HepG2 (cell line): ENCODE results near the gene ZNF554. TPM values are rescaled to one million over a fixed set of nuclear protein-coding genes. Genes with fewer than 3 reads are reported as not detected.

Experiments
- ATAC-seq: fragments of 200-7000 bp; cut with Tn5 transposase; 3 replicates; pipeline ENCODE4 v1.9.1; 2020; ENCODE audit warnings: mild to moderate bottlenecking, moderate library complexity
- BruUV-seq: library from RNA; stranded (reverse); fragments of 400-500 nt; replicated peaks from 2 replicates; lab custom pipeline; 2021; lab: Mats Ljungman, UMichigan
- CTCF ChIA-PET: fragments of 300-600 bp; formaldehyde crosslinking; extraction: SDS; loops from one replicate; lab custom pipeline; 2021; ENCODE audit warnings: low total read pairs, inconsistent platforms, low intra/inter-chr PET ratio; lab: Yijun Ruan, JAX
- POLR2A ChIA-PET: fragments of 350-600 bp; sonication (Branson Sonifier 250); formaldehyde crosslinking; loops from one replicate; lab custom pipeline; 2020; ENCODE audit warnings: antibody characterized with exemption, inconsistent platforms; lab: Yijun Ruan, JAX
- DNase-seq: peaks from one replicate; pipeline ENCODE4 v3.0.0-alpha.2; 2015; ENCODE audit warnings: low spot score
- FAIRE-seq: peaks from 3 replicates; lab custom pipeline; 2011; peaks lifted over from hg19 to GRCh38; lab: Jason Lieb, UNC
- H2AFZ ChIP-seq: one replicate; pipeline ENCODE4 v1.6.1; 2011; ENCODE audit warnings: low read length, inconsistent platforms
- H3K27ac ChIP-seq: fragments of 300-600 bp; 3 replicates; pipeline ENCODE4 v1.8.0; 2011; ENCODE audit warnings: mixed run types, mild to moderate bottlenecking, mixed read lengths, low read length, inconsistent platforms; ENCODE audit not compliant: insufficient read depth; ENCODE audit errors: extremely low read length
- H3K27me3 ChIP-seq, 2 experiments: fragments of 200-600 bp in 1 of 2; 2 replicates in 1 of 2; 3 replicates in 1 of 2; pipeline versions ENCODE4 v1.6.0 to v1.8.0; 2011; ENCODE audit warnings: low read length in 2 of 2, mild to moderate bottlenecking in 2 of 2, moderate library complexity in 2 of 2, inconsistent platforms in 1 of 2; ENCODE audit not compliant: insufficient read depth in 2 of 2, control insufficient read depth in 1 of 2
- H3K36me3 ChIP-seq, 2 experiments: fragments of 200-600 bp in 1 of 2; replicated peaks in 1 of 2; 2 replicates in 1 of 2; 3 replicates in 1 of 2; pipeline versions ENCODE4 v1.5.1 to v1.8.0; 2011; ENCODE audit warnings: low read length in 2 of 2, inconsistent platforms in 1 of 2; ENCODE audit not compliant: insufficient read depth in 2 of 2, control insufficient read depth in 1 of 2
- H3K4me1 ChIP-seq: 2 replicates; pipeline ENCODE4 v1.5.1; 2012; ENCODE audit warnings: low read length, inconsistent platforms; ENCODE audit not compliant: insufficient read depth
- H3K4me2 ChIP-seq: 2 replicates; pipeline ENCODE4 v1.6.0; 2011; ENCODE audit warnings: low read depth, low read length, inconsistent platforms
- H3K4me3 ChIP-seq, 3 experiments: fragments of 200-600 bp in 1 of 3; sonication (generic), shearing (Covaris generic) in 1 of 3; replicated peaks in 1 of 3; 2 replicates each; pipeline ENCODE4 v1.5.1; 2011 to 2016; ENCODE audit warnings: low read length in 3 of 3, inconsistent platforms in 2 of 3, low read depth in 2 of 3, mild to moderate bottlenecking in 2 of 3, control low read depth in 1 of 3, mixed read lengths in 1 of 3; ENCODE audit not compliant: insufficient read depth in 1 of 3
- H3K79me2 ChIP-seq: one replicate; pipeline ENCODE4 v1.6.1; 2011; ENCODE audit warnings: low read length, inconsistent platforms; ENCODE audit not compliant: insufficient read depth
- H3K9ac ChIP-seq: 2 replicates; pipeline ENCODE4 v1.6.0; 2011; ENCODE audit warnings: mild to moderate bottlenecking, low read depth, low read length, inconsistent platforms; ENCODE audit not compliant: insufficient read depth
- H3K9me3 ChIP-seq: 2 replicates; pipeline ENCODE4 v1.5.1; 2012; ENCODE audit warnings: mild to moderate bottlenecking, low read length
- H4K20me1 ChIP-seq: 2 replicates; pipeline ENCODE4 v1.6.0; 2011; ENCODE audit warnings: inconsistent platforms, mild to moderate bottlenecking, low read length, moderate library complexity; ENCODE audit not compliant: insufficient read depth
- CHD2 ChIP-seq: IDR thresholded peaks from 2 replicates; pipeline ENCODE4 v1.6.1; 2011; ENCODE audit warnings: low read depth, low read length, improper control_type of control experiment
- GFI1 ChIP-seq: sonication (generic); formaldehyde crosslinking; IDR thresholded peaks from 2 replicates; pipeline ENCODE4 v1.5.0; 2020; ENCODE audit warnings: missing genetic modification reagents, mild to moderate bottlenecking, borderline replicate concordance
- PPARG ChIP-seq: conservative IDR thresholded peaks from 2 replicates; pipeline ENCODE4 v1.6.1; 2016; ENCODE audit warnings: missing biosample characterization, missing genetic modification reagents
- RBFOX2 ChIP-seq: fragments of 200-400 bp; formaldehyde crosslinking; IDR thresholded peaks from 2 replicates; pipeline ENCODE4 v1.6.1; 2017; ENCODE audit warnings: low read depth, mild to moderate bottlenecking, low read length
- UBTF ChIP-seq: sonication (generic); formaldehyde crosslinking; IDR thresholded peaks from 2 replicates; pipeline ENCODE4 v1.4.0; 2020; ENCODE audit warnings: mild to moderate bottlenecking, missing genetic modification reagents
- ZC3H13 ChIP-seq: sonication (generic); formaldehyde crosslinking; IDR thresholded peaks from 2 replicates; pipeline ENCODE4 v1.8.1; 2023; ENCODE audit warnings: mild to moderate bottlenecking, missing genetic modification reagents, moderate library complexity
- ZFP90 ChIP-seq: sonication (generic); formaldehyde crosslinking; IDR thresholded peaks from 2 replicates; pipeline ENCODE4 v1.8.0; 2022; ENCODE audit warnings: missing genetic modification reagents, mild to moderate bottlenecking, inconsistent platforms, borderline replicate concordance
- ZNF180 ChIP-seq: sonication (generic); formaldehyde crosslinking; IDR thresholded peaks from 2 replicates; pipeline ENCODE4 v1.4.0; 2020; ENCODE audit warnings: low read depth, missing genetic modification reagents, borderline replicate concordance
- ZNF263 ChIP-seq: sonication (generic); formaldehyde crosslinking; IDR thresholded peaks from 2 replicates; pipeline ENCODE4 v1.4.0; 2020; ENCODE audit warnings: missing genetic modification reagents
- ZNF468 ChIP-seq: sonication (generic); formaldehyde crosslinking; IDR thresholded peaks from 2 replicates; pipeline ENCODE4 v1.8.0; 2022; ENCODE audit warnings: mild to moderate bottlenecking, moderate library complexity, missing genetic modification reagents
- WGBS: methylation state at CpG from one replicate; pipeline ENCODE4 v1.1.6; 2017; ENCODE audit warnings: low lambda C conversion rate; 5-methylcytosine and 5-hydroxymethylcytosine counted together
- in situ Hi-C: cut with HindIII; loops from 2 replicates; pipeline ENCODE4 v1.10.0; 2017; ENCODE audit warnings: low pct_unique_long_range_greater_than_20kb; ENCODE audit not compliant: extremely low pct_ligation_motif_present
- intact Hi-C: fragments of 100-400 bp; cut with micrococcal nuclease; formaldehyde crosslinking; loops from one replicate; pipeline ENCODE4 v1.10.0; 2022; ENCODE audit not compliant: unreplicated experiment
- polyA plus RNA-seq, 8 experiments: library from polyadenylated mRNA; depleted of rRNA in 3 of 8; stranded (reverse) in 7 of 8; unstranded in 1 of 8; fragments of >200 nt; fragmentation: Illumina TruSeq in 4 of 8; extraction: Trizol in 4 of 8; gene quantifications; 2 replicates each; pipeline versions ENCODE4 v1.2.1 to v1.2.3, GENCODE V29; 2011 to 2016; ENCODE audit warnings: low read depth in 4 of 8, missing spikeins in 1 of 8, mixed read lengths in 1 of 8; ENCODE audit not compliant: insufficient read depth in 1 of 8
- total RNA-seq, 5 experiments: library from RNA; depleted of rRNA; stranded (reverse); fragments of >200 nt; fragmentation: Illumina TruSeq; extraction: Trizol; gene quantifications; 2 replicates each; pipeline ENCODE4 v1.2.3, GENCODE V29; 2016; ENCODE audit warnings: low read depth in 1 of 5
- TF ChIP-seq, protein P1 (sequence below): sonication (generic); formaldehyde crosslinking; IDR thresholded peaks from 2 replicates; pipeline ENCODE4 v1.4.0; 2020; ENCODE audit warnings: mild to moderate bottlenecking, missing genetic modification reagents

Gene ZNF554
- total and polyA plus RNA-seq, 2 of the 13 experiments (the other 11 are each of a cell fraction or from before 2014, with no cell fraction given): 2.2 to 2.7 TPM

- TF ChIP-seq PPARG (no peak), ZC3H13 (CRISPR knock-in tag) (no peak), ZFP90 (CRISPR knock-in tag) (no peak), ZNF180 (CRISPR knock-in tag) (no peak)
Observed at GRCh38 chr19:2797280-2797679, 22.4 kb upstream of the ZNF554 start (continued).

DNA sequence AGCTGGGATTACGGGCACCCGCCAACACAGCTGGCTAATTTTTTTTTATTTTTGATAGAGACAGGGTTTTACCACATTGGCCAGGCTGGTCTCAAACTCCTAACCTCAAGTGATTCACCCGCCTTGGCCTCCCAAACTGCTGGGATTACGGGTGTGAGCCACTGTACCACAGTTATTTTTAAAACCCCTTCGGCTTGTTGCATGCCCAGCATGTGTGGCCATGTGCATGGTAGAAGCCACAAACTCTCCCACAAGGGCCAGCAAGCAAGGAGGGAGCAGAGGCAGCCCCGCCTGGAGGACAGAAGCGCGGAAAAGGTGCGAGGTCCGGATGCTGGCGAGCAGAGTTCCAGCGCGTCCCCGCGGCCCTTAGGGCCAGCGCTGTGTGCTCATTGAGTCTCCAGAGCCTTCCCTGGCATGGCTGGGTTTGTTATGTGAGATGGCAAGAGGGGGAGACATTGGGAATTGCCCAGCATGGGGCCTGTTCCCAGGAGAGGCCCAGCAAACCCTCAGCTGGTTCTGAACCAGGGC is 21.4 kb upstream of the ZNF554 start:
- no peaks in the 10 kb centered on the region for H3K9me3 ChIP-seq
- H3K9ac ChIP-seq: no peak overlapping the region
- no TSS peak for BruUV-seq
- no peaks in the 10 kb centered on the region for H3K79me2 ChIP-seq
- CTCF ChIA-PET: no interaction called here
- H3K36me3 ChIP-seq: peaks cover 33 to 80% of the 10 kb centered on the region in 2 experiments; a peak in 4 of 5 replicates
- in situ Hi-C loops: no loop called here
- POLR2A ChIA-PET: interaction anchor here (1.2 kb wide), 1 partner anchor 13 kb away, joined by 3 read pairs; no protein-coding TSS in a partner anchor
- H3K4me3 ChIP-seq: no peak overlapping the region
- intact Hi-C loops: no loop called here
- H4K20me1 ChIP-seq: no peaks in the 10 kb centered on the region
- no peak overlapping the region for H3K27ac ChIP-seq
- no peak overlapping the region for H2AFZ ChIP-seq
- WGBS: over 99% methylated on average over 10 of the region's 16 CpGs
- no peak overlapping the region for H3K4me2 ChIP-seq
- H3K27me3 ChIP-seq: no peaks in the 10 kb centered on the region
- FAIRE-seq (no peak), ATAC-seq (no peak), DNase-seq (no peak)
- no peaks in the 10 kb centered on the region for H3K4me1 ChIP-seq
- TF ChIP-seq CHD2 (no peak), GFI1 (CRISPR knock-in tag) (no peak), ZNF468 (no peak), ZNF263 (CRISPR knock-in tag) (no peak), RBFOX2 (no peak), UBTF (CRISPR knock-in tag) (no peak)
- TF ChIP-seq, protein P1, sequence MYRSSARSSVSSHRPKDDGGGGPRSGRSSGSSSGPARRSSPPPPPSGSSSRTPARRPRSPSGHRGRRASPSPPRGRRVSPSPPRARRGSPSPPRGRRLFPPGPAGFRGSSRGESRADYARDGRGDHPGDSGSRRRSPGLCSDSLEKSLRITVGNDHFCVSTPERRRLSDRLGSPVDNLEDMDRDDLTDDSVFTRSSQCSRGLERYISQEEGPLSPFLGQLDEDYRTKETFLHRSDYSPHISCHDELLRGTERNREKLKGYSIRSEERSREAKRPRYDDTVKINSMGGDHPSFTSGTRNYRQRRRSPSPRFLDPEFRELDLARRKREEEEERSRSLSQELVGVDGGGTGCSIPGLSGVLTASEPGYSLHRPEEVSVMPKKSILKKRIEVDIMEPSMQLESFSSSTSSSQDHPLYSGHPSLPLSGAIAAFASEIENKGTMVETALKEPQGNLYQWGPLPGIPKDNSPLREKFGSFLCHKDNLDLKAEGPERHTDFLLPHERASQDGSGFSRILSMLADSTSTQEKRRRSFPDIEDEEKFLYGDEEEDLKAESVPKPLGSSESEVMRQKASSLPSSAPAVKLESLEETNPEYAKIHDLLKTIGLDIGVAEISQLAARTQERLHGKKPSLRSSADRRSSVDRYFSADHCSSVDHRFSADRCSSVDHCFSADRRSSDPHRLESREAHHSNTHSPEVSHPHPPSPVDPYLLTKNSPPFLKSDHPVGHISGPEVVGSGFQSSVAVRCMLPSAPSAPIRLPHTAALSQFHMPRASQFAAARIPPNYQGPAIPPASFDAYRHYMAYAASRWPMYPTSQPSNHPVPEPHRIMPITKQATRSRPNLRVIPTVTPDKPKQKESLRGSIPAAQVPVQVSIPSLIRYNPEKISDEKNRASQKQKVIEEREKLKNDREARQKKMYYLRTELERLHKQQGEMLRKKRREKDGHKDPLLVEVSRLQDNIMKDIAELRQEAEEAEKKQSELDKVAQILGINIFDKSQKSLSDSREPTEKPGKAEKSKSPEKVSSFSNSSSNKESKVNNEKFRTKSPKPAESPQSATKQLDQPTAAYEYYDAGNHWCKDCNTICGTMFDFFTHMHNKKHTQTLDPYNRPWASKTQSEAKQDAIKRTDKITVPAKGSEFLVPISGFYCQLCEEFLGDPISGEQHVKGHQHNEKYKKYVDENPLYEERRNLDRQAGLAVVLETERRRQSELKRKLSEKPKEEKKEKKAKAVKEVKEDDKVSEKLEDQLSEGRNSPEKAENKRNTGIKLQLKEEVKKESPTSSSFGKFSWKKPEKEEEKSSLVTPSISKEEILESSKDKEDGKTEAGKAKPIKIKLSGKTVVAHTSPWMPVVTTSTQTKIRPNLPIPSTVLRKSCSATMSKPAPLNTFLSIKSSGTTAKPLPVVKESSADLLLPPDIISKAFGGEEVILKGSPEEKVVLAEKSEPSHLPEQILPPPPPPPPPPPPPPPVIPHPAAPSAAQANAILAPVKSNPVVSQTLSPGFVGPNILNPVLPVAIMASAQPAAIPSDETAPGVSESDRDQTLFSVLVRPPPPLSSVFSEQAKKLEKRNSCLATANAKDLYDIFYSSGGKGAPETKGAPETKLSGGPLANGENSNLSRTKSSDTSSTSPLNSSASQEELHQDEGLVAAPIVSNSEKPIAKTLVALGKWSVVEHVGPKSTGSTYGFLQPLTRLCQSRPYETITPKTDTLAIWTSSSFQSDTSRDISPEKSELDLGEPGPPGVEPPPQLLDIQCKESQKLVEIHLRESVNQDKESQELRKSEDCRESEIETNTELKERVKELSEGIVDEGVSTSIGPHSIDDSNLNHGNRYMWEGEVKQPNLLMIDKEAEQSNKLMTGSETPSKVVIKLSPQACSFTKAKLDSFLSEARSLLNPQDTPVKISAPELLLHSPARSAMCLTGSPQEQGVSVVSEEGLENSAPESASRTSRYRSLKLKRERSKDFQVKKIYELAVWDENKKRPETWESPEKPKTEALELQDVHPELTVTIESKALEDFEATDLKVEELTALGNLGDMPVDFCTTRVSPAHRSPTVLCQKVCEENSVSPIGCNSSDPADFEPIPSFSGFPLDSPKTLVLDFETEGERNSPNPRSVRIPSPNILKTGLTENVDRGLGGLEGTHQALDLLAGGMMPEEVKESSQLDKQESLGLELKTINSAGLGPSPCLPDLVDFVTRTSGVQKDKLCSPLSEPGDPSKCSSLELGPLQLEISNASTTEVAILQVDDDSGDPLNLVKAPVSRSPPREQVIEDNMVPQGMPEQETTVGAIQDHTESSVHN (CRISPR knock-in tag): no peak
